ENCODE data around the gene RP9. TPM values are rescaled to one million over a fixed set of nuclear protein-coding genes. Genes with fewer than 3 reads are reported as not detected.

Gene RP9
- total RNA-seq, 6 experiments from 2014 or later = 3.4 to 5.8 (median 4.8) TPM

- WGBS (ENCODE audit: insufficient coverage, low coverage, low lambda C conversion rate, missing lambda C conversion rate) = 92% methylated on average over 3 of the region's 3 CpGs
- H3K27me3 ChIP-seq = no peaks in the 10 kb centered on the region
- intact Hi-C loops (cut with DNase I) = no loop called here
These were observed 60.9 kb downstream of the RP9 start for GRCh38 chr7:33048257-33048656.

DNA sequence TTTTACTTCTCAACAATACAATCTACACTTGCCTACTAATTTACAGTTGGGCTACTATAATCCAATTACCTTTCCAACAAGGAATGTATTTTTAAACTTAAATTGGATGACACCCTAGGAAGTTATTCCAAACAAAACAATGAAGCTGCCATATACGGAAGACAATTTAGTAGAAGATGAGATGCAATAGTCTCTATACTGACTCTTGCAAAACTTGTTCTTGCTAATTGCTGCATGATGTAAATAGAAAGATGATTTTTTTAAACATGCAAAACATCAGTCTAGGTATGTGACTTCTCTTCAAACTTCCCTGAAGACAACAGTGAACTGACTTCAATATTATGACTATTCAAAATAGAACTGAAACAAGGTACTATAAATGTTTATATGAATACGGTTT lies 64.2 kb downstream of the RP9 start:
- no peak for ATAC-seq
- TF ChIP-seq POLR2A (IDR thresholded peaks at IDR 0.05) = no peak
- TF ChIP-seq CTCF (IDR thresholded peaks at IDR 0.05) = no peak
- no peak for DNase-seq
- H3K36me3 ChIP-seq = no peaks in the 10 kb centered on the region
- intact Hi-C loops (cut with DNase I) = no loop called here
- H3K27ac ChIP-seq = peak overlapping the region in 2 of 3 donors; percentile 75 to 81
- peaks cover 0 to 33% (median 8%) of the 10 kb centered on the region in 4 donors for H3K4me1 ChIP-seq
- no peak overlapping the region for H3K4me3 ChIP-seq
- 7% methylated on average over 2 of the region's 2 CpGs for WGBS (ENCODE audit: insufficient coverage, low coverage, low lambda C conversion rate, missing lambda C conversion rate)
- H3K27me3 ChIP-seq = no peaks in the 10 kb centered on the region
- no peaks in the 10 kb centered on the region for H3K9me3 ChIP-seq

More at GRCh38 chr7:33048257-33048656, 60.9 kb downstream of the RP9 start:
- H3K27ac ChIP-seq = no peak overlapping the region
- H3K36me3 ChIP-seq = no peaks in the 10 kb centered on the region
- no peaks in the 10 kb centered on the region for H3K9me3 ChIP-seq
- ATAC-seq = no peak
- DNase-seq = no peak
- H3K4me3 ChIP-seq = no peak overlapping the region
- no peak for TF ChIP-seq POLR2A (IDR thresholded peaks at IDR 0.05)
- no peak for TF ChIP-seq CTCF (IDR thresholded peaks at IDR 0.05)
- H3K4me1 ChIP-seq = peaks cover 0 to 32% (median 9%) of the 10 kb centered on the region in 4 donors

Small RNA genes within 50 kb of the gene (small RNA-seq; reads per million reads assigned to genes)
- gene AC074338.1 = 0 reads per million in 2 experiments
- 0 reads per million in 2 experiments for gene RN7SL505P

Other genes with a start within 250 kb of the RP9 start
- gene KBTBD2, start 217.6 kb downstream of the RP9 start, total RNA-seq = 10 to 100 TPM in 4 of 6 experiments, 1 to 10 TPM in 2; 7.0 to 14.5 (median 10.5) TPM
- 10 to 100 TPM; 22.2 to 54.6 (median 37.6) TPM for gene FKBP9, start 152.0 kb downstream of the RP9 start, total RNA-seq
- gene NT5C3A, start 46.6 kb downstream of the RP9 start, total RNA-seq = 10 to 100 TPM in 3 of 6 experiments, 1 to 10 TPM in 3; 7.7 to 26.7 (median 11.0) TPM
- 1 to 10 TPM; 3.0 to 8.0 (median 6.6) TPM for gene BBS9, start 20.2 kb upstream of the RP9 start, total RNA-seq

Measured in right lobe of liver (tissue), 6 donors.